Breast epithelium (tissue), 4 donors: ENCODE results near the gene OAF. TPM values are rescaled to one million over a fixed set of nuclear protein-coding genes. Genes with fewer than 3 reads are reported as not detected.

Experiments
- DNase-seq, 2 donors: peaks; one replicate each; pipeline ENCODE4 v3.0.0-alpha.2; 2019; ENCODE audit warnings: low spot score in 2 of 2
- H3K27ac ChIP-seq, 2 donors: fragments of 200-600 bp; sonication (generic) in 1 of 2; one replicate each; pipeline ENCODE4 v1.5.1; 2016 to 2019; ENCODE audit warnings: mild to moderate bottlenecking in 1 of 2
- H3K27me3 ChIP-seq, 2 donors: fragments of 200-600 bp; sonication (generic) in 1 of 2; one replicate each; pipeline versions ENCODE4 v1.5.1 to v1.6.0; 2017 to 2019; ENCODE audit warnings: control low read depth in 1 of 2, mild to moderate bottlenecking in 1 of 2
- H3K36me3 ChIP-seq: fragments of 200-600 bp; one replicate; pipeline ENCODE4 v1.5.1; 2019
- H3K4me1 ChIP-seq, 2 donors: fragments of 200-600 bp; sonication (generic); one replicate each; pipeline ENCODE4 v1.5.1; 2016 to 2019; ENCODE audit warnings: control low read depth in 1 of 2
- H3K4me3 ChIP-seq, 3 donors: fragments of 200-600 bp; sonication (generic); 1 replicate in 2 of 3; 2 replicates in 1 of 3; pipeline ENCODE4 v1.5.1; 2016 to 2019; ENCODE audit warnings: mild to moderate bottlenecking in 3 of 3, moderate library complexity in 2 of 3
- H3K9me3 ChIP-seq, 2 donors: fragments of 200-600 bp; sonication (generic) in 1 of 2; one replicate each; pipeline ENCODE4 v1.5.1; 2016 to 2019; ENCODE audit warnings: control low read depth in 1 of 2
- CTCF ChIP-seq, 3 donors: fragments of 450-650 bp; IDR thresholded peaks; one replicate each; pipeline ENCODE4 v1.5.1; 2016 to 2017; ENCODE audit warnings: antibody characterized with exemption in 3 of 3, mild to moderate bottlenecking in 3 of 3, moderate library complexity in 3 of 3
- POLR2A ChIP-seq: fragments of 450-650 bp; IDR thresholded peaks from one replicate; pipeline ENCODE4 v1.6.1; 2016; ENCODE audit warnings: antibody characterized with exemption, mild to moderate bottlenecking, moderate library complexity
- POLR2AphosphoS5 ChIP-seq, 3 donors: sonication (generic); formaldehyde crosslinking; IDR thresholded peaks; one replicate each; pipeline ENCODE4 v1.6.1; 2017; ENCODE audit warnings: antibody characterized with exemption in 3 of 3
- intact Hi-C: fragments of 100-400 bp; cut with DNase I; formaldehyde crosslinking; loops from one replicate; pipeline ENCODE4 v1.15.1; 2023; ENCODE audit warnings: low total_unique reads
- total RNA-seq, 3 donors: library from RNA; depleted of rRNA; stranded (reverse); fragments of >200 nt; gene quantifications; one replicate each; pipeline ENCODE4 v1.1.0, GENCODE V29; 2016

OAF gene
- total RNA-seq, 3 donors from 2014 or later: 19.8 to 35.1 (median 33.3) TPM

GRCh38 chr11:120209746-120210625 is 846 bp upstream of the OAF start:
- Histone ChIP-seq H3K27me3 (no peaks in the 10 kb centered on the region), H3K9me3 (no peaks in the 10 kb centered on the region), H3K4me1 (no peaks in the 10 kb centered on the region), H3K27ac (peak overlapping the region; percentile 75 to 81), H3K4me3 (peak overlapping the region; percentile 63 to 75 (median 75)), H3K36me3 (no peaks in the 10 kb centered on the region)
- DNase-seq: no peak
- no peak for TF ChIP-seq POLR2AphosphoS5 (IDR thresholded peaks at IDR 0.05)
- TF ChIP-seq POLR2A: no peak
- TF ChIP-seq CTCF (IDR thresholded peaks at IDR 0.05): no peak
- intact Hi-C loops: no loop called here

- H3K9me3 ChIP-seq: no peaks in the 10 kb centered on the region
- no peaks in the 10 kb centered on the region for H3K27me3 ChIP-seq
- intact Hi-C loops: no loop called here
- TF ChIP-seq POLR2A: no peak
- TF ChIP-seq POLR2AphosphoS5 (IDR thresholded peaks at IDR 0.05): no peak
- TF ChIP-seq CTCF (IDR thresholded peaks at IDR 0.05): no peak
- peak overlapping the region; percentile 75 to 81 for H3K27ac ChIP-seq
- no peaks in the 10 kb centered on the region for H3K36me3 ChIP-seq
- peak overlapping the region; percentile 63 to 75 (median 75) for H3K4me3 ChIP-seq
- DNase-seq: no peak
- no peaks in the 10 kb centered on the region for H3K4me1 ChIP-seq
Measured at GRCh38 chr11:120211522-120212258, 858 bp downstream of the OAF start.

GRCh38 chr11:120212259-120212878 is 1.5 kb downstream of the OAF start:
- no peaks in the 10 kb centered on the region for H3K9me3 ChIP-seq
- TF ChIP-seq POLR2AphosphoS5 (IDR thresholded peaks at IDR 0.05) (no peak), CTCF (IDR thresholded peaks at IDR 0.05) (no peak), POLR2A (no peak)
- H3K27me3 ChIP-seq: no peaks in the 10 kb centered on the region
- DNase-seq: no peak
- H3K27ac ChIP-seq: peak overlapping the region; percentile 75 to 81
- intact Hi-C loops: no loop called here
- peaks cover 0 to under 1% of the 10 kb centered on the region in 2 donors for H3K4me1 ChIP-seq
- peak overlapping the region; percentile 63 to 75 (median 75) for H3K4me3 ChIP-seq
- H3K36me3 ChIP-seq: no peaks in the 10 kb centered on the region

GRCh38 chr11:120212926-120213325 is 2.1 kb downstream of the OAF start:
- peak overlapping the region; percentile 75 to 81 for H3K27ac ChIP-seq

More at GRCh38 chr11:120212926-120213325, 2.1 kb downstream of the OAF start:
- Histone ChIP-seq H3K9me3 (no peaks in the 10 kb centered on the region), H3K36me3 (no peaks in the 10 kb centered on the region), H3K4me3 (peak overlapping the region; percentile 63 to 75 (median 75)), H3K27me3 (no peaks in the 10 kb centered on the region), H3K4me1 (peaks cover 0 to 6% of the 10 kb centered on the region in 2 donors)
- intact Hi-C loops: no loop called here
- no peak for DNase-seq
- TF ChIP-seq CTCF (IDR thresholded peaks at IDR 0.05) (no peak), POLR2A (no peak), POLR2AphosphoS5 (IDR thresholded peaks at IDR 0.05) (no peak)
